Activated T-cell treated with anti-CD3 and anti-CD28 coated beads for 1 hour (primary cell): ENCODE measurements around the gene CYB5A.

Source experiments
- DNase-seq: peaks from one replicate; pipeline ENCODE4 v3.0.0-alpha.2; 2020; ENCODE audit warnings: low read depth

CYB5A gene

DNA sequence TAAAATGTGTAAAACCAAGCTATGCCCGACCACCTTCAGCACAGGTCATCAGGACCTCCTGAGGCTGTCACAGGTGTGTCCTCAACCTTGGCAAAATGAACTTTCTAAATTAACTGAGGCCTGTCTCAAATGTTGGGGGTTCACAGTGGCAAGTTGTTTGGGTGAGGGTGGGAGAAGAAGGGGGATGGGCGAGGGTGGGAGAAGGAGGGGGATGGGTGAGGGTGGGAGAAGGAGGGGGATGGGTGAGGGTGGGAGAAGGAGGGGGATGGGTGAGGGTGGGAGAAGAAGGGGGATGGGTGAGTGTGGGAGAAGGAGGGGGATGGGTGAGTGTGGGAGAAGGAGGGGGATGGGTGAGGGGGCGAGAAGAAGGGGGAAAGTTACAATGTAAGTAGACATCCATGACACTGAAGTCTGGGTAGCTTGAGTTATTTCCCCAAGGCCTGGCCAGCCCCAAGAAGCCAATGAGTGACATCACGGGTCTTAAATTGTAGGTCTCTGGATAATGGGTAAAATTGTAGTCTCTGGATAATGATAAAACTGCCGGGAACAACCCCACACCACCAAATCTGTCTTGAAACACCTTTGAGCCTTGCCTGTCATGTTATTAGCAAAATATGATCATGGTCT is 87.1 kb downstream of the CYB5A start:
- DNase-seq: no peak

DNA sequence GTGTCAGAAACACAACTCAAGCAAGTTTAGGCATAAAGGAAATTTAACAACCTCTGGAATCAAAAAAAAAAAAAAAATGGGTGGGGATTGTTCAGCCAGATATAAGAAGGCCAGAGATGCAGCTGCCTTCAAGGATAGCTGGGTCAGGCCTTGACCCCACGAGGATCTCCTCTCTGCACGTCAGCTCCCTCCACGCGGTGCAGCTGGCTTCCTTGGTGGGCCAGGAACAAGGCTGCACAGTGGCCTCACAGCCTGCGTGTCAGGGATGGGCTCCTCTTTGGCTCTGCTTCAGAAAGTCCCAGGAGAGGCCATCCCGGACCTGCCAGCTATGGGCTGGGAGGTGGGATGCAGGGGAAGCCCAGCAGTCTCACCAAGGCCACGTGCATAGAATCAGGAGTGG is 88.0 kb downstream of the CYB5A start:
- DNase-seq: no peak
